Psoas muscle (tissue), 8 donors: Measurements from ENCODE around the gene B3GNT7. TPM values are rescaled to one million over a fixed set of nuclear protein-coding genes. Genes with fewer than 3 reads are reported as not detected.

Source experiments
- ATAC-seq, 4 donors: fragments of 200-7000 bp; cut with Tn5 transposase; one replicate each; pipeline ENCODE4 v1.9.1; 2020; ENCODE audit warnings: moderate library complexity in 3 of 4, mild to moderate bottlenecking in 2 of 4
- DNase-seq, 2 donors: peaks; one replicate each; pipeline ENCODE4 v3.0.0-alpha.2; 2020
- H3K27ac ChIP-seq: fragments of 200-600 bp; one replicate; pipeline ENCODE4 v1.8.0; 2022
- H3K27me3 ChIP-seq, 3 donors: fragments of 200-600 bp in 1 of 3; one replicate each; pipeline versions ENCODE4 v1.6.1 to v1.8.0; 2013 to 2022; ENCODE audit warnings: low read length in 2 of 3, mild to moderate bottlenecking in 2 of 3, moderate library complexity in 1 of 3; ENCODE audit not compliant: insufficient read depth in 3 of 3
- H3K36me3 ChIP-seq, 2 donors: fragments of 200-600 bp in 1 of 2; one replicate each; pipeline versions ENCODE4 v1.6.1 to v1.8.0; 2013 to 2022; ENCODE audit warnings: low read depth in 1 of 2, mild to moderate bottlenecking in 1 of 2, moderate library complexity in 1 of 2; ENCODE audit not compliant: insufficient read depth in 1 of 2
- H3K4me1 ChIP-seq: fragments of 200-600 bp; one replicate; pipeline ENCODE4 v1.8.0; 2022
- H3K4me3 ChIP-seq: fragments of 200-600 bp; one replicate; pipeline ENCODE4 v1.8.0; 2022; ENCODE audit warnings: mild to moderate bottlenecking
- H3K9me3 ChIP-seq: fragments of 200-600 bp; one replicate; pipeline ENCODE4 v1.8.0; 2022
- CTCF ChIP-seq: fragments of 200-600 bp; IDR thresholded peaks from one replicate; pipeline ENCODE4 v1.8.0; 2022; ENCODE audit warnings: antibody characterized with exemption
- WGBS, 3 donors: extraction: QIAGEN DNeasy Blood & Tissue Kit; methylation state at CpG; one replicate each; pipeline versions ENCODE4 v1.1.6 to v1.1.7; 2013; 5-methylcytosine and 5-hydroxymethylcytosine counted together
- intact Hi-C, 2 donors: fragments of 100-400 bp; cut with DNase I; formaldehyde crosslinking; loops; one replicate each; pipeline versions ENCODE4 v1.11.0 to v1.14.2; 2022
- polyA plus RNA-seq, 3 donors: library from polyadenylated mRNA; stranded (reverse); fragments of 200-250 nt; gene quantifications; one replicate each; pipeline ENCODE4 v1.2.3, GENCODE V29; 2013
- total RNA-seq, 4 donors: library from RNA; stranded (reverse); fragmentation: NEBNext Ultra II Directional in 2 of 4; extraction: Animal tissue kit (Norgen Biotek cat#: 25700) in 2 of 4; gene quantifications; one replicate each; pipeline versions ENCODE4 v1.2.1 to v1.2.4, GENCODE V29; 2021 to 2023
- donor health status: healthy with polysubstance abuse.
- donor health status: DM: no; HTN: no; CAD: no; lungs with moderate emphysema.
- donor health status: Bipolar disorder and iron deficiency.
- donor health status: healthy.
- donor health status: DM: yes; HTN: yes; CAD: no.
- donor health status: DM: no; HTN: no; CAD: no.
- donor health status: DM: no; HTN: no; CAD: no.
- donor health status: DM: yes; HTN: yes; CAD: no.

Gene B3GNT7
- total and polyA plus RNA-seq, 7 donors: 0.03 to 1.7 (median 0.29) TPM

GRCh38 chr2:231413921-231414476 is 18.5 kb downstream of the B3GNT7 start:
- ATAC-seq (no peak), DNase-seq (no peak)
- Histone ChIP-seq H3K9me3 (no peaks in the 10 kb centered on the region), H3K4me3 (no peak overlapping the region), H3K4me1 (peaks cover 6% of the 10 kb centered on the region), H3K27me3 (peaks cover 0 to 12% (median 1%) of the 10 kb centered on the region in 3 donors), H3K27ac (no peak overlapping the region), H3K36me3 (no peaks in the 10 kb centered on the region)
- 72 to 80% (median 73%) methylated on average over 15 of the region's 15 CpGs for WGBS, 3 donors
- no peak for TF ChIP-seq CTCF
- intact Hi-C loops: loop anchor here (5.0 to 10.0 kb wide), 4 partner anchors 117 to 309 kb away; no protein-coding TSS in a partner anchor

GRCh38 chr2:231415029-231415428 is 19.5 kb downstream of the B3GNT7 start:
- Histone ChIP-seq H3K27ac (no peak overlapping the region), H3K4me1 (peaks cover 6% of the 10 kb centered on the region), H3K9me3 (no peaks in the 10 kb centered on the region), H3K36me3 (no peaks in the 10 kb centered on the region), H3K27me3 (peaks cover 0 to 12% (median 1%) of the 10 kb centered on the region in 3 donors), H3K4me3 (no peak overlapping the region)
- ATAC-seq: no peak
- intact Hi-C loops: loop anchor here in 1 of 2 donors (10.0 kb wide), 1 partner anchor 310 kb away; no protein-coding TSS in a partner anchor
- no peak for TF ChIP-seq CTCF
- no peak for DNase-seq

GRCh38 chr2:231418820-231419640 is 23.5 kb downstream of the B3GNT7 start:
- intact Hi-C loops: loop anchor here in 1 of 2 donors (10.0 kb wide), 1 partner anchor 314 kb away; no protein-coding TSS in a partner anchor

GRCh38 chr2:231421051-231421580 is 25.6 kb downstream of the B3GNT7 start:
- WGBS, 3 donors: 67 to 71% (median 67%) methylated on average over 9 of the region's 9 CpGs
- TF ChIP-seq CTCF: no peak
- no peaks in the 10 kb centered on the region for H3K36me3 ChIP-seq
- no peaks in the 10 kb centered on the region for H3K9me3 ChIP-seq
- DNase-seq (no peak), ATAC-seq (no peak)
- H3K27me3 ChIP-seq: no peaks in the 10 kb centered on the region
- H3K4me3 ChIP-seq: no peak overlapping the region
- H3K4me1 ChIP-seq: no peaks in the 10 kb centered on the region
- no peak overlapping the region for H3K27ac ChIP-seq
- intact Hi-C loops: no loop called here

More at GRCh38 chr2:231418820-231419640, 23.5 kb downstream of the B3GNT7 start:
- no peak for ATAC-seq
- Histone ChIP-seq H3K9me3 (no peaks in the 10 kb centered on the region), H3K4me3 (no peak overlapping the region), H3K4me1 (no peaks in the 10 kb centered on the region), H3K36me3 (no peaks in the 10 kb centered on the region), H3K27ac (no peak overlapping the region), H3K27me3 (peaks cover 0 to 4% (median 0%) of the 10 kb centered on the region in 3 donors)
- no peak for DNase-seq
- TF ChIP-seq CTCF: no peak
- WGBS, 3 donors: 53 to 60% (median 59%) methylated on average over 26 of the region's 26 CpGs
